RWPE2 (cell line): ENCODE results near the gene HIVEP3.

Experiments used
- ATAC-seq: fragments of 200-7000 bp; cut with Tn5 transposase; 3 replicates; pipeline ENCODE4 v1.9.1; 2021; ENCODE audit warnings: low read depth
- DNase-seq: peaks from one replicate; pipeline ENCODE4 v3.0.0-alpha.2; 2020; ENCODE audit warnings: low spot score
- H3K27ac ChIP-seq: fragments of 450-650 bp; 2 replicates; pipeline ENCODE4 v1.5.1; 2017; ENCODE audit warnings: mild to moderate bottlenecking; ENCODE audit not compliant: poor library complexity, severe bottlenecking
- H3K27me3 ChIP-seq: fragments of 250-450 bp; sonication (Bioruptor Pico); 2 replicates; pipeline ENCODE4 v1.5.1; 2021; ENCODE audit warnings: mild to moderate bottlenecking, moderate library complexity; ENCODE audit not compliant: insufficient read depth, poor library complexity, severe bottlenecking
- H3K36me3 ChIP-seq: fragments of 250-450 bp; sonication (Bioruptor Pico); 2 replicates; pipeline ENCODE4 v1.5.1; 2020; ENCODE audit warnings: low read depth, mild to moderate bottlenecking, moderate library complexity
- H3K4me1 ChIP-seq: fragments of 250-450 bp; sonication (Bioruptor Pico); 2 replicates; pipeline ENCODE4 v1.5.1; 2021; ENCODE audit warnings: mild to moderate bottlenecking, moderate library complexity; ENCODE audit not compliant: insufficient read depth, poor library complexity, severe bottlenecking
- H3K4me3 ChIP-seq: fragments of 250-450 bp; sonication (Bioruptor Pico); 2 replicates; pipeline ENCODE4 v1.5.1; 2021; ENCODE audit warnings: mild to moderate bottlenecking, moderate library complexity; ENCODE audit not compliant: severe bottlenecking
- H3K9me3 ChIP-seq: fragments of 250-450 bp; sonication (Bioruptor Pico); 2 replicates; pipeline ENCODE4 v1.5.1; 2021; ENCODE audit warnings: mild to moderate bottlenecking, moderate library complexity; ENCODE audit not compliant: severe bottlenecking
- TF ChIP-seq, protein P1 (sequence below): fragments of 450-650 bp; IDR thresholded peaks from one replicate; pipeline ENCODE4 v1.5.1; 2017; ENCODE audit warnings: mild to moderate bottlenecking, moderate library complexity; ENCODE audit not compliant: poor library complexity, severe bottlenecking

The HIVEP3 gene

DNA sequence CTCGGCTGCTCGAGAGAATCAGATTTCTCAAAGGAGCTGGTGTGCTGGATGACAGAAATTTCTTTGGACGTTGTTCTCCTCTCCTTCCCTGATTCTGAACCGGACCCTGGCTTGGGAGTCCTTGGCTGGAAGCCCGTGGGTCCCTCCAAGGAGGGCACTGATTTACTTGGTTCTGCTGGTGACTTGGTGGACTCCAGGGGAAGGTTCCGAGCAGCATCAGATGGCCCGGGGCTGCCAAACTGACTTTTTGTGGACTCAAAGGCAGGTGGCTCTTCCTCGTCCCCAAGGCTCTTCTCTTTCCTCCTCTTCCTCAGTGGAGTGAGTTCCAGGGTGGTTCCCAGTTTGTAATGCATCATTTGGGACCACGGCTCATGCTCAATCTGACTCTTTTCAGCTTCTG lies 336.4 kb downstream of the HIVEP3 start:
- H3K36me3 ChIP-seq, result no peaks in the 10 kb centered on the region
- no peak overlapping the region for H3K4me3 ChIP-seq
- DNase-seq, result no peak
- H3K27ac ChIP-seq, result no peak overlapping the region
- H3K4me1 ChIP-seq, result no peaks in the 10 kb centered on the region
- TF ChIP-seq, protein P1, sequence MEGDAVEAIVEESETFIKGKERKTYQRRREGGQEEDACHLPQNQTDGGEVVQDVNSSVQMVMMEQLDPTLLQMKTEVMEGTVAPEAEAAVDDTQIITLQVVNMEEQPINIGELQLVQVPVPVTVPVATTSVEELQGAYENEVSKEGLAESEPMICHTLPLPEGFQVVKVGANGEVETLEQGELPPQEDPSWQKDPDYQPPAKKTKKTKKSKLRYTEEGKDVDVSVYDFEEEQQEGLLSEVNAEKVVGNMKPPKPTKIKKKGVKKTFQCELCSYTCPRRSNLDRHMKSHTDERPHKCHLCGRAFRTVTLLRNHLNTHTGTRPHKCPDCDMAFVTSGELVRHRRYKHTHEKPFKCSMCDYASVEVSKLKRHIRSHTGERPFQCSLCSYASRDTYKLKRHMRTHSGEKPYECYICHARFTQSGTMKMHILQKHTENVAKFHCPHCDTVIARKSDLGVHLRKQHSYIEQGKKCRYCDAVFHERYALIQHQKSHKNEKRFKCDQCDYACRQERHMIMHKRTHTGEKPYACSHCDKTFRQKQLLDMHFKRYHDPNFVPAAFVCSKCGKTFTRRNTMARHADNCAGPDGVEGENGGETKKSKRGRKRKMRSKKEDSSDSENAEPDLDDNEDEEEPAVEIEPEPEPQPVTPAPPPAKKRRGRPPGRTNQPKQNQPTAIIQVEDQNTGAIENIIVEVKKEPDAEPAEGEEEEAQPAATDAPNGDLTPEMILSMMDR, result no peak
- no peak for ATAC-seq
- H3K9me3 ChIP-seq, result no peaks in the 10 kb centered on the region
- H3K27me3 ChIP-seq, result no peaks in the 10 kb centered on the region

DNA sequence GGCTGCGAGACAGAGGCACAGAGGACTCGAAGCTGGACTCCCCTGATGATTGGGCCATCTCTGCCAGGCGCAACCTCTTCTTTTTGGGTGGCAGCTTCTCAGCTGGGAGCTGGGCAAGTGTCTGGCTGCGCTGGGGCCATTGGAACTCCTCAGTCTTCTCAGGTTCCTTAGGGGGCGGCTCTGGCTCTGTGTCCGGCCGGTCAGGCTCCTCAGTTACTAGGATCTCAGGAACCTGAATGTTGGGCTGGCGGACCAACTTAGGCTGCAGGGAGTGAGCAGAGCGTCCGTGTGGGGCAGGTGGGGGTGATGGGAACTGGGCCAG lies 336.8 kb downstream of the HIVEP3 start:
- Histone ChIP-seq H3K27ac (no peak overlapping the region), H3K4me1 (no peaks in the 10 kb centered on the region), H3K4me3 (no peak overlapping the region), H3K36me3 (no peaks in the 10 kb centered on the region), H3K27me3 (no peaks in the 10 kb centered on the region), H3K9me3 (no peaks in the 10 kb centered on the region)
- DNase-seq, result no peak
- TF ChIP-seq, protein P1, result no peak
- no peak for ATAC-seq

DNA sequence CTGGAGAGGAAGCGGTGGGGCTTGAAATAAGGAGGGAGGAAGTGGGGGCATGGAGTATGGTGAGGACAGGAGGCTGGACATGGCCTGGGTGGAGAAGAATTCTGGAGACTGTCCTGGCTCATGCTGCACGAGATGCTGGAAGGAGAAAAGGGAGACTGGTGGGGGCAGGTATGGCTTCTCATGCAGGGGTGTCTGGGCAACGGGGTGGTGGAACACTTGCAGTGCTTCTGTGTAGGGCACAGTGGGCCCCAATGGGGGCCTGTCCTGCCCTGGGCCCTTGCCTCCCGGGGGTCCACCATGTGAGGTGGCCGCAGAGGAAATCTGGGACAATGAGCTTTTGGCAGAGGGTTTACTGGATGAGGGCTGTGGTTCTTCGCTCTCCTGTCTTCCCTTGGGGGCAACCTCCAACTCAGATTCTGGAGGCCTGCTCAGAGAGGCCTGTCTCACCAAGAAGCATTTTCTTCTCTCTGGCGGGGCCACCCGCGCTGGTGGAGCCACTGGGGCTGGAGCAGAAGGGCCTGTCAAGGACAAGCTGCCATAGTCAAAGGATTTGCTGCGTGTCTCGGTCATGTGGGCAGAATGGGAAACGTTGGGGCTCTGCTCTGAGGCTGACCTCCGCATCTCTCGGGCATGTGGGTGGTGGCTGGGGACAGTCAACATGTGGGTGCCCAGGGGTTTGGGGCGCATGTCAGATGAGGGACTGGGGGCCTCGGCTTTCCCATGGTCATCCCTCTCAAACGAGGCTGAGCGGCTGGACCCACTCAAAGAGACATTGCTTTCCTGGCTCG lies 337.3 kb downstream of the HIVEP3 start:
- no peaks in the 10 kb centered on the region for H3K4me1 ChIP-seq
- H3K9me3 ChIP-seq, result no peaks in the 10 kb centered on the region
- no peak overlapping the region for H3K27ac ChIP-seq
- DNase-seq (no peak), ATAC-seq (no peak)
- no peaks in the 10 kb centered on the region for H3K36me3 ChIP-seq
- TF ChIP-seq, protein P1, result no peak
- no peak overlapping the region for H3K4me3 ChIP-seq
- no peaks in the 10 kb centered on the region for H3K27me3 ChIP-seq

DNA sequence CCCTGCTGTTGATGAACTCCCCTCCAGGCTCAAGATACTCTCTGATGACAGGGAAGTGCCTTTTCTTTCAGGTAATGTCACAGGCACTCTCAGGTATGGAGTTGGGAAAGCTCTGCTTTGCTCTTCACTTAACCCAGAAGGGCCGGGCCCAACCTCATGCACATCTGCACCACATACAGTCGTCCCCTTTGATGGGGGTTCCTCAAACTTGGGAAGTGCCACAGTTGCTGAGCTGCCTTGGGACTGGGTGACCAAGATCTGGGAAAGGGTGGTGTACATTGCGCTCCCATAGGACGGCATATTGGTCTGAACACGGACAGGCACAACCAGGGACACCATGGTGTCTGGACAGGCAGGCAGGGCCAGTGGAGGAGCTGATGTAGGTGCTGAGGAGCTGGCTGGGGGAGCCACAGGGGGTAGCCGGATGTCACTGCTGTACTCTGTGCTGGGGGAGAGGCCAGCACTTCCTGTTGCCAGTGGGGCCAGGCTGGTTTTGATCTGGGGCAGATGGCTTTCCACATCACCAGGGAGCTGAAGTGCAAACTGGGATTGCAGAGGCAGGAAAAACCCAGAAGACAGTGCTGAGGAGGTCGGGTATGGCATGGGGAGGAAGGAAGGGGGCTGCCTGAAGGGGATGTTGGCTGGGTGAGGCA lies 338.1 kb downstream of the HIVEP3 start:
- DNase-seq (no peak), ATAC-seq (no peak)
- TF ChIP-seq, protein P1, result no peak
- H3K27ac ChIP-seq, result no peak overlapping the region
- H3K36me3 ChIP-seq, result no peaks in the 10 kb centered on the region
- no peaks in the 10 kb centered on the region for H3K27me3 ChIP-seq
- H3K4me3 ChIP-seq, result no peak overlapping the region
- H3K9me3 ChIP-seq, result no peaks in the 10 kb centered on the region
- H3K4me1 ChIP-seq, result no peaks in the 10 kb centered on the region

DNA sequence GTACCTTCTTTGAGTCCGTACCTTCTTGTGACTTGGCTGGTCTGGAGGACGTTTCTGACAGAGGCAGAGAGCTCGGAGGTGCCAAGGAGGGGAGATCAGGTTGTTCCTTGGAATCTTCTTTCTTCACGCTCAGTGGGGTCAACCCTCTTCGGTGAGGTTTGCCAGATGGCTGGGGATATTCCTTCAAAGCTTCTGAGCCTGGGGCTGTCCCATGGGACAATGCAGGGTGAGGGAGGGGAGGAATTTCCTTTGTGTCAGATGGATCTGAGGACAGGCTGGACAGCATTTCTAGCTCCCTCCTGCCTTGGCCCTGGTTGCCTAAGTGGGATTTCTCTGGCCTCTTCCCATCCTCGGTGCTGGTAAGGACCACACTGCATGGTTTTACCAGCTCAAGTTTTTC lies 338.7 kb downstream of the HIVEP3 start:
- no peaks in the 10 kb centered on the region for H3K9me3 ChIP-seq
- H3K4me1 ChIP-seq, result no peaks in the 10 kb centered on the region
- DNase-seq, result no peak
- no peak overlapping the region for H3K27ac ChIP-seq
- no peak for ATAC-seq
- H3K4me3 ChIP-seq, result no peak overlapping the region
- TF ChIP-seq, protein P1, result no peak
- no peaks in the 10 kb centered on the region for H3K27me3 ChIP-seq
- H3K36me3 ChIP-seq, result no peaks in the 10 kb centered on the region
